ENCODE results near the gene ACCS.

Gene ACCS

GRCh38 chr11:44065161-44065661 lies 859 bp upstream of the ACCS start:
- Histone ChIP-seq H3K27me3 (ENCODE audit: control insufficient read depth in 1 of 2, insufficient read depth in 1 of 2, low read length in 2 of 2) (no peaks in the 10 kb centered on the region), H4K91ac (ENCODE audit: low read length) (no peak overlapping the region), H3K9ac (ENCODE audit: low read length) (peak overlapping the region; percentile 95), H4K8ac (ENCODE audit: low read length) (no peak overlapping the region), H3K4ac (ENCODE audit: low read depth in 1 of 2, low read length in 2 of 2) (no peak overlapping the region), H3K36me3 (ENCODE audit: control insufficient read depth in 1 of 2, insufficient read depth in 2 of 2, low read depth in 1 of 2, low read length in 2 of 2) (peaks cover 0 to 22% of the 10 kb centered on the region in 2 experiments), H3K4me1 (ENCODE audit: control insufficient read depth, insufficient read depth, low read depth, low read length) (peaks cover 5% of the 10 kb centered on the region), H3K18ac (ENCODE audit: low read depth in 1 of 2, low read length in 2 of 2) (no peak overlapping the region), H3K14ac (ENCODE audit: low read length in 2 of 2) (no peak overlapping the region), H2BK120ac (ENCODE audit: low read depth, low read length) (no peak overlapping the region), H3K23ac (ENCODE audit: low read length in 2 of 2) (no peak overlapping the region), H2BK5ac (ENCODE audit: low read depth, low read length, poor library complexity, severe bottlenecking) (no peak overlapping the region), H3K4me2 (ENCODE audit: low read length, poor library complexity, severe bottlenecking) (no peak overlapping the region), H3K79me1 (replicated peaks; ENCODE audit: low read length, poor library complexity, severe bottlenecking) (peaks cover 2% of the 10 kb centered on the region), H2AK5ac (ENCODE audit: low read length, severe bottlenecking) (no peak overlapping the region), H2AFZ (ENCODE audit: low read depth, low read length) (no peak overlapping the region), H2BK15ac (ENCODE audit: low read depth, poor library complexity, severe bottlenecking) (no peak overlapping the region), H2BK12ac (ENCODE audit: low read length in 2 of 2) (no peak overlapping the region), H3K9me3 (ENCODE audit: control insufficient read depth, low read length) (no peaks in the 10 kb centered on the region), H3K4me3 (ENCODE audit: insufficient read depth in 1 of 2, low read depth in 1 of 2, low read length in 2 of 2) (peak overlapping the region in 1 of 2 experiments; percentile 81), H3K27ac (ENCODE audit: low read length, poor library complexity, severe bottlenecking) (no peak overlapping the region)
- peak; percentile 2 for DNase-seq
- 61% methylated on average over 3 of the region's 4 CpGs for WGBS

- H3K4me3 ChIP-seq (ENCODE audit: insufficient read depth in 1 of 2, low read depth in 1 of 2, low read length in 2 of 2), result peak overlapping the region; percentile 60 to 81
- 54% methylated on average over 9 of the region's 10 CpGs for WGBS
- peak overlapping the region; percentile 100 for H4K8ac ChIP-seq (ENCODE audit: low read length)
Observed at GRCh38 chr11:44066732-44067141, 667 bp downstream of the ACCS start.

GRCh38 chr11:44067266-44067665 lies 1.2 kb downstream of the ACCS start:
- no peak overlapping the region for H4K91ac ChIP-seq (ENCODE audit: low read length)
- peaks cover 5% of the 10 kb centered on the region for H3K4me1 ChIP-seq (ENCODE audit: control insufficient read depth, insufficient read depth, low read depth, low read length)
- WGBS, result 72% methylated on average over 5 of the region's 5 CpGs
- no peak overlapping the region for H3K18ac ChIP-seq (ENCODE audit: low read depth in 1 of 2, low read length in 2 of 2)
- H3K27me3 ChIP-seq (ENCODE audit: control insufficient read depth in 1 of 2, insufficient read depth in 1 of 2, low read length in 2 of 2), result no peaks in the 10 kb centered on the region
- DNase-seq, result no peak
- H2BK120ac ChIP-seq (ENCODE audit: low read depth, low read length), result no peak overlapping the region
- H3K4me3 ChIP-seq (ENCODE audit: insufficient read depth in 1 of 2, low read depth in 1 of 2, low read length in 2 of 2), result peak overlapping the region in 1 of 2 experiments; percentile 81
- no peak overlapping the region for H2AFZ ChIP-seq (ENCODE audit: low read depth, low read length)
- H3K79me1 ChIP-seq (replicated peaks; ENCODE audit: low read length, poor library complexity, severe bottlenecking), result peaks cover 2% of the 10 kb centered on the region
- H3K9ac ChIP-seq (ENCODE audit: low read length), result peak overlapping the region; percentile 95
- no peak overlapping the region for H3K27ac ChIP-seq (ENCODE audit: low read length, poor library complexity, severe bottlenecking)
- no peak overlapping the region for H2BK12ac ChIP-seq (ENCODE audit: low read length in 2 of 2)
- H2BK15ac ChIP-seq (ENCODE audit: low read depth, poor library complexity, severe bottlenecking), result no peak overlapping the region
- H3K9me3 ChIP-seq (ENCODE audit: control insufficient read depth, low read length), result no peaks in the 10 kb centered on the region
- no peak overlapping the region for H3K23ac ChIP-seq (ENCODE audit: low read length in 2 of 2)
- no peak overlapping the region for H3K4me2 ChIP-seq (ENCODE audit: low read length, poor library complexity, severe bottlenecking)
- no peak overlapping the region for H3K14ac ChIP-seq (ENCODE audit: low read length in 2 of 2)
- no peak overlapping the region for H2BK5ac ChIP-seq (ENCODE audit: low read depth, low read length, poor library complexity, severe bottlenecking)
- H4K8ac ChIP-seq (ENCODE audit: low read length), result no peak overlapping the region
- no peak overlapping the region for H3K4ac ChIP-seq (ENCODE audit: low read depth in 1 of 2, low read length in 2 of 2)
- no peak overlapping the region for H2AK5ac ChIP-seq (ENCODE audit: low read length, severe bottlenecking)
- H3K36me3 ChIP-seq (ENCODE audit: control insufficient read depth in 1 of 2, insufficient read depth in 2 of 2, low read depth in 1 of 2, low read length in 2 of 2), result peaks cover 4 to 39% of the 10 kb centered on the region in 2 experiments

More at GRCh38 chr11:44066732-44067141, 667 bp downstream of the ACCS start:
- peak overlapping the region; percentile 85 to 95 for H3K18ac ChIP-seq (ENCODE audit: low read depth in 1 of 2, low read length in 2 of 2)
- H2AK5ac ChIP-seq (ENCODE audit: low read length, severe bottlenecking), result no peak overlapping the region
- peak; percentile 72 for DNase-seq
- H2BK12ac ChIP-seq (ENCODE audit: low read length in 2 of 2), result peak overlapping the region in 1 of 2 experiments; percentile 13
- no peak overlapping the region for H2BK5ac ChIP-seq (ENCODE audit: low read depth, low read length, poor library complexity, severe bottlenecking)
- H3K9ac ChIP-seq (ENCODE audit: low read length), result peak overlapping the region; percentile 95
- no peaks in the 10 kb centered on the region for H3K27me3 ChIP-seq (ENCODE audit: control insufficient read depth in 1 of 2, insufficient read depth in 1 of 2, low read length in 2 of 2)
- H3K4ac ChIP-seq (ENCODE audit: low read depth in 1 of 2, low read length in 2 of 2), result peak overlapping the region in 1 of 2 experiments; percentile 55
- peaks cover 4 to 37% of the 10 kb centered on the region in 2 experiments for H3K36me3 ChIP-seq (ENCODE audit: control insufficient read depth in 1 of 2, insufficient read depth in 2 of 2, low read depth in 1 of 2, low read length in 2 of 2)
- peak overlapping the region; percentile 71 for H3K4me2 ChIP-seq (ENCODE audit: low read length, poor library complexity, severe bottlenecking)
- H3K23ac ChIP-seq (ENCODE audit: low read length in 2 of 2), result peak overlapping the region in 1 of 2 experiments; percentile 56
- H3K4me1 ChIP-seq (ENCODE audit: control insufficient read depth, insufficient read depth, low read depth, low read length), result peaks cover 5% of the 10 kb centered on the region
- H2BK120ac ChIP-seq (ENCODE audit: low read depth, low read length), result peak overlapping the region; percentile 52
- H3K14ac ChIP-seq (ENCODE audit: low read length in 2 of 2), result peak overlapping the region in 1 of 2 experiments; percentile 55
- no peak overlapping the region for H4K91ac ChIP-seq (ENCODE audit: low read length)
- no peak overlapping the region for H3K27ac ChIP-seq (ENCODE audit: low read length, poor library complexity, severe bottlenecking)
- H3K79me1 ChIP-seq (replicated peaks; ENCODE audit: low read length, poor library complexity, severe bottlenecking), result peaks cover 2% of the 10 kb centered on the region
- peak overlapping the region; percentile 75 for H2BK15ac ChIP-seq (ENCODE audit: low read depth, poor library complexity, severe bottlenecking)
- peak overlapping the region; percentile 87 for H2AFZ ChIP-seq (ENCODE audit: low read depth, low read length)
- no peaks in the 10 kb centered on the region for H3K9me3 ChIP-seq (ENCODE audit: control insufficient read depth, low read length)

GRCh38 chr11:44068180-44068579 lies 2.1 kb downstream of the ACCS start:
- Histone ChIP-seq H3K23ac (ENCODE audit: low read length in 2 of 2) (no peak overlapping the region), H3K9me3 (ENCODE audit: control insufficient read depth, low read length) (no peaks in the 10 kb centered on the region), H3K27ac (ENCODE audit: low read length, poor library complexity, severe bottlenecking) (no peak overlapping the region), H3K4ac (ENCODE audit: low read depth in 1 of 2, low read length in 2 of 2) (no peak overlapping the region), H3K4me3 (ENCODE audit: insufficient read depth in 1 of 2, low read depth in 1 of 2, low read length in 2 of 2) (no peak overlapping the region), H3K18ac (ENCODE audit: low read depth in 1 of 2, low read length in 2 of 2) (no peak overlapping the region), H2BK15ac (ENCODE audit: low read depth, poor library complexity, severe bottlenecking) (no peak overlapping the region), H3K9ac (ENCODE audit: low read length) (no peak overlapping the region), H3K4me2 (ENCODE audit: low read length, poor library complexity, severe bottlenecking) (no peak overlapping the region), H3K27me3 (ENCODE audit: control insufficient read depth in 1 of 2, insufficient read depth in 1 of 2, low read length in 2 of 2) (no peaks in the 10 kb centered on the region), H3K79me1 (replicated peaks; ENCODE audit: low read length, poor library complexity, severe bottlenecking) (peaks cover 2% of the 10 kb centered on the region), H3K14ac (ENCODE audit: low read length in 2 of 2) (no peak overlapping the region), H2BK120ac (ENCODE audit: low read depth, low read length) (no peak overlapping the region), H2BK5ac (ENCODE audit: low read depth, low read length, poor library complexity, severe bottlenecking) (no peak overlapping the region), H2AFZ (ENCODE audit: low read depth, low read length) (no peak overlapping the region), H3K36me3 (ENCODE audit: control insufficient read depth in 1 of 2, insufficient read depth in 2 of 2, low read depth in 1 of 2, low read length in 2 of 2) (peaks cover 4 to 48% of the 10 kb centered on the region in 2 experiments), H4K91ac (ENCODE audit: low read length) (no peak overlapping the region), H2AK5ac (ENCODE audit: low read length, severe bottlenecking) (no peak overlapping the region), H3K4me1 (ENCODE audit: control insufficient read depth, insufficient read depth, low read depth, low read length) (peaks cover 5% of the 10 kb centered on the region), H2BK12ac (ENCODE audit: low read length in 2 of 2) (no peak overlapping the region), H4K8ac (ENCODE audit: low read length) (no peak overlapping the region)
- DNase-seq, result no peak
- WGBS, result 100% methylated on average over 1 of the region's 2 CpGs
